ENCODE results near the gene ACOT11.
A peak's percentile ranks its signal among the peaks of the same experiment; 100 is the strongest.

ACOT11 gene

DNA sequence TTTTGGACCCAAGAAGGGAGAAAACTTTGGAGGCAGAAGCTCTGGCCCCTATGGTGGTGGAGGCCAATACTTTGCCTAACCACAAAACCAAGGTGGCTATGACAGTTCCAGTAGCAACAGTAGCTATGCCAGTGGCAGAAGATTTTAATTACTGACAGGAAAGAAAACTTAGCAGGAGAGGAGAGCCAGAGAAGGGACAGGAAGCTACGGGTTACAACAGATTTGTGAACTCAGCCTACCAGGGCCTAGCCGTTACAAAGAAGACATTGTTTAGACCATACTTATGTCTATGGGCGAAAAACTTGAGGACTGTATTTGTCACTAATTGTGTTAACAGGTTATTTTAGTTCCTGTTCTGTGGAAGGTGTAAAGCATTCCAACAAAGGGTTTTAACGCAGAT is 10.4 kb upstream of the ACOT11 start:
- DNase-seq (ENCODE audit: low spot score) = no peak

GRCh38 chr1:54538538-54538937 is 9.5 kb upstream of the ACOT11 start:
- DNase-seq (ENCODE audit: low spot score) = no peak

- no peak for DNase-seq (ENCODE audit: low spot score)
Observed at GRCh38 chr1:54540582-54541295, 7.3 kb upstream of the ACOT11 start.

GRCh38 chr1:54542120-54542961 is 5.7 kb upstream of the ACOT11 start:
- peak; percentile 74 for DNase-seq (ENCODE audit: low spot score)

DNA sequence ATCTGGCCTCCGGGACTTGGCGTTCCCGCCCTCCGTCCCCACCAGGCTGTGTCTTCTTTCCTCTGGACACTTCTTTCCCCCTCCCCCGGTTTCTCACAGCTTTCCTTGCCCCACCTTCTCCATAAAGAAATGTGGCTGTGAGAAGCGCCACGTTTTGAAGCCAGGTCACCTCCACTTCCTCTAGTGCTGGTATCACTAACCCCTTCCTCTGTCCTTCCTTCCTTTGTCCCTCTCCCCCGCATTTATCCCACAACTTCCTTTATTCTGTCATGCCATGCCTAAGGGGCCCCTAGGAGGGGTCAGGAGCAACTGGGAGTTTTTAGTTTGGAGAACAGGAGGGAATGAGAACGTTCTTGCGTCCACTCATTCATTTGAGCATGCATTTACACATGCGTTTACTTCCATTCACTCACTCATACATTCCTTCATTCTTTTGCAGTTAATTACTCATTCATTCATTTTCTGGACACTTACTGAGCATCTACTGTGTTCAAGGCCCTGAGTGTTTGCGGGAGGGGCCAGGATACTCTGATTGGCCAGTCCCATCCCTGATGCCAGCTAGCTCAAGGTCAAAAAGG is 5.0 kb upstream of the ACOT11 start:
- no peak for DNase-seq (ENCODE audit: low spot score)

DNA sequence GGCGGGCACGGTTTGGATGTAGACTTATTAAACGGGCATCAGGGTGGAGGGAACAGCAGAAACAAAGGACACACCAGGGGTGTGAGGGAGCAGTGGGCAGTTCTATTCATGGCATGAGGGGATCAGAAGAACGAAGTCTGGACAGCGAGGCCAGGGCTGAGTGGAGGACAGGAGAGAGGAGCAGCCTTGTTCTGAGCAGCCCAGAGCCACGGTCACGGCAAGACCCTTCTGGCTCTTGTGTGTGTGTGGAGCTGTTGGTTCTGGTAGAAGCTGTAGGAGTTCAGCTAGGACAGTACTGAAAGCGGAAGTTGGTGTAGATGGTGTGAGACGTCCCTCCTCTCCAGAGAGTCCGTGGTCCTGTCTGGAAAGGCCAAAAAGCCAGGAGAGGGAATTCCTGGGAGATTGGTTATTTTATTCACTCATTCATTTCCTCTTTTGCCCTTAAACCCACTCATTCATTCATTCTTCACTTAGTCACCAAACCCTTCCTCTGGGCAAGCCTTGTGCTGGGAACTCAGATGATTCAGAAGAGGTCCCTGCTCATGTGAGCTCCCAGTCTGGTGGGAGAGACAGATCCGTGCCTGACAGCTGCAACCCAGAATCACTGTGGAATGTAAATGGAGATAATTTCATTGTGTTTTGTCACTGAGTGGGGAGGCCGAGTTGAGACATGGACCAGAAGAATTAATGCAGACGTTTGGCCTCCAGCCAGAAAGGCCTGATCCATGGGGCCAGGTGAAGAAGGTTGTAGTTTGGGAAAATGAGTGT is 4.1 kb upstream of the ACOT11 start:
- DNase-seq (ENCODE audit: low spot score) = no peak

DNA sequence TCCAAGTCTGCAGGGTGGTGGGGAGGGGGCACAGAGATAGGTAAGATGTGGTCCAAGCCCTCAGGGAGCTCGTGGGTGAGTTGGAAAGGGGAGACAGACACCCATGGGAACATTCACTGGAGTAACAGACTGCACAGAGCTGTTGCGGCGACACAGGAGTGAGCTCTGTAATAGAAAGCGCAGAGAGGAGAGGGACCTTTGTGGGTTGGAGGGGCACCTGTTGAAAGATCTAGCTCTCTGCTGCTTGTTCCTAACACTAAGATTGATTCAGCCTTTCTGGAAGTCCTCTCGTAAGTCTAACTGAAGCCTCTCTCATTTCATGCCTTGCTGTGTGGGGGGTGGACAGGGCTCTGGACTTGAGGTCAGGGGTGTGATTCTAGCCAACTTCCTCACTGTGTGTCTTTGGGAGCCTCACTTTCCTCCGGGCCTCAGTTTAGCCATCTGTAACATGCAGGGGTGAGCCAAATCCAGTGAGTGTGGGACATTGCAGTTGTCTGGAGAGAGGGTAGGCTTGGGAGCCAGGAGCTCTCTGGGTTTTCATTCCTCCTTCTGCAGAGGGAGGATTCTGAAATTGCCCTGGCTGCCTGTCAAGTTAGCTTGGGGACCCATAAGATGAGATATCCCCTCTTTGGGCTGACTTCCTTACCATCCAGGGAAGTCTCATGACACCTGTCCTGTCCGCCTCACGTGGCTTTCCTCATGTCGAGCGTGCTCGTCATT is 2.0 kb upstream of the ACOT11 start:
- DNase-seq (ENCODE audit: low spot score) = no peak

DNA sequence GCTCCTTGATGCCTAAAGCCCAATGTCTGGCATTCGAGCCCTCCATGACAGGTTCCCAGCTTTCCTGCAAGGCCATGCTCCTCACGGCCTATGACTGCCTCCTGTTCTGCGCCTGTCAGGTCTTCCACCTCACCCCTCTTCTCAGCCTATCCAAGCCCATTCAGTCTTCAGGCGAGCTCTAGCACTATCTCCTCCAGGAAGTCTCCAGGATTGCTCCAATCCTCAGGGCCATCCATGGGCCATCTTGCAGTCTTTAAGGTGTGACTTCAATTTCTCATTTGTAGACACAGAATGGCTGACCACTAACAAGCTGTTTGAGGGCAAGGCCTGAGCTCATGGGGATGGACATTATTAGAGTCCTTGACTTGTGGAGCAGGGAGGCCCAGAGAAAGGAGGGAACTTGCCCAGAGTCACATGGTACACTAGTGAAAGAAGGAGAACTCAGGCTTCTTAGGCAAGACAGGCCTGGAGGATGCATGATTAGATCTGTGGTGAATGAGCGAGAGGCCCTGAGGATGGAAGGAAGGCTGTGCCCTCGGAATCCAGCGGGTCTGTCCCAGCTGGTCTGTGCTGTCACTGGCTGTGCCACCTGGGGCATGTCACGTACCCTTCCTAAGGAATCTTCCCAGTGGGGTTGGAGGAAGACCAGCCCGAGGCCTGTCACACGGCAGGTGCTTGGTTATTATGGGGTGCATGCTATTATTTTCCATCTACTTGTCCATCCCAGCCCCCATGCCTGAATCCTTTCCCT is 1.2 kb upstream of the ACOT11 start:
- no peak for DNase-seq (ENCODE audit: low spot score)

- no peak for DNase-seq (ENCODE audit: low spot score)
Observed at GRCh38 chr1:54548389-54549044, 489 bp downstream of the ACOT11 start.

DNA sequence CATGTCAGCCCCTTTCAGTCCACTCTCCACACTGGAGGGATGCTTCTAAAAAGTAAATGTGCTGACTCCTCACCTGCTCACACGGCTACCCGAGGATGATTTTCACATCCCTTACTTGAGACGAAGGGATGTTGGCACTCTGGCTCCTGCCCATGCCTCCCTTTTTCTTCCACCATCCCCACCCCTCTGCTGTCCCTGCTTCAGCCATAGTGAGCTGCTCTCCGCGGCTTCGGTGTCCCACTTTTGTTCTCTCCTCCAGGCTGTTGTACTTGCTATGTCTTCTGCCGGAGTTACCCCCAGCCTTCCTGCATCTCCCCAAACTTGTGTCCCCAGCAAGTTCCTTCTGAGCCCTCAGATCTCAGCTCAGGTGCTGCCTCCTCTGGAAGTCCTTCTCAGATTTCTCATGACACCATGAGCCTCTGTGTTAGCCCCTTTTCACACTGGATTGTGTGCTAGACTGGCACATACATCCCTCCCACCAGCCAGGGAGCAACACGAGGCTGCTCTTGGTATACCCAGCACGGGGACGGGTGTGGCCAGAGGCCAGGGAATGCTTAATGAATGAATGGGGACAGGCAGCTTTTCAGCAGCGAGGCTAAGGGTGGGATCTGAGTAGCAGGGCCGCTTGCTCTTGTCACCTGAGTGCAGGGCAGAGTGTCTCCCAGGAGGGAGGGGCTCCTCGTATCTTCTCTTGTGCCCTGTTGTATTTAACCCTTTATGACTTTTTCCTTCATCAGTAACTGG is 1.3 kb downstream of the ACOT11 start:
- no peak for DNase-seq (ENCODE audit: low spot score)

DNA sequence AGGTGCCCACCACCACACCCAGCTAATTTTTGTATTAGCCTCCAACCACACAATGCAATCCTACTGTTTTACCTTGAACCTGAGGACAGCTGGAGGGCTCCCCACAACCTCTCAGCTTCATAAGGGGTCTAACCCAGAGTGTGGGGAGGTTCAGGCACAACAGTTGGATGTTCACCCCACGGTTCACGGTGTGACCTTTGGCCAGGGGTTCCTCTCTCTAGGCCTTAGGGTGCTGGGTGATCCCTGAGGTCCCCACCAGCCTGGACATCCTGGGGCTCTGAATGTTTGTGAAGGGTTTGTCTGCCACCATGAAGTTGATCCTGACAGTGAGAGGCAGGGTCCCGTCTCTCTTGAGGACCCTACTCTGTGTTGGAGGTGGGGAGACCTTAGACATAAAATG is 3.9 kb downstream of the ACOT11 start:
- DNase-seq (ENCODE audit: low spot score) = no peak

DNA sequence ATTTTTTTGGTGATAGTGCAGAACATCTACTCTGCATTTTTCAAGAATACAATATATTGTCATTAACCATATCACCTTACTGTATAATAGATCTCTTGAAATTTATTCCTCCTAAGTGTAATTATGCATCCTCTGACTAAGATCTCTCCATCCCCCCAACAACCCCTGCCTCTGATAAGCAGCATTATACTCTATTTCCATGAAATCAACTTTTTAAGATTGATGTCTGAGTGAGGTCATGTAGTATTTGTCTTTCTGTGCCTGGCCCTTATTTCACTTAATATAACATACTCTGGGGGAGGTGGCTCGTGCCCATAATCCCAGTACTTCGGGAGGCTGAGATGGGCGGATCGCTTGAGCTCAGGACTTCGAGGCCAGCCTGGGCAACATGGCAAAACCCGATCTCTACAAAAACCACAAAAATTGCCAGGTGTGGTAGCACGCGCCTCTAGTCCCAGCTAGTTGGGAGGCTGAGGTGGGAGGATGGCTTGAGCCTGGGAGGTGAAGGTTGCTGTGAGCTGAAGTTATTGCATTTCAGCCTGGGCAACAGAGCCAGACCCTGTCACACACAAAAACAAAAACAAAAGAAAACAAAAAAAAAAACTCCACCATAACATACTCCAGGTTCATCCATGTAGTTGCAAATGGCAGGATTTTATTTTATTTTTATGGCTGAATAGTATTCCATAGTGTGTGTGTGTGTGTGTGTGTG is 5.7 kb downstream of the ACOT11 start:
- DNase-seq (ENCODE audit: low spot score) = no peak

- no peak for DNase-seq (ENCODE audit: low spot score)
Observed at GRCh38 chr1:54556110-54556509, 8.1 kb downstream of the ACOT11 start.

DNA sequence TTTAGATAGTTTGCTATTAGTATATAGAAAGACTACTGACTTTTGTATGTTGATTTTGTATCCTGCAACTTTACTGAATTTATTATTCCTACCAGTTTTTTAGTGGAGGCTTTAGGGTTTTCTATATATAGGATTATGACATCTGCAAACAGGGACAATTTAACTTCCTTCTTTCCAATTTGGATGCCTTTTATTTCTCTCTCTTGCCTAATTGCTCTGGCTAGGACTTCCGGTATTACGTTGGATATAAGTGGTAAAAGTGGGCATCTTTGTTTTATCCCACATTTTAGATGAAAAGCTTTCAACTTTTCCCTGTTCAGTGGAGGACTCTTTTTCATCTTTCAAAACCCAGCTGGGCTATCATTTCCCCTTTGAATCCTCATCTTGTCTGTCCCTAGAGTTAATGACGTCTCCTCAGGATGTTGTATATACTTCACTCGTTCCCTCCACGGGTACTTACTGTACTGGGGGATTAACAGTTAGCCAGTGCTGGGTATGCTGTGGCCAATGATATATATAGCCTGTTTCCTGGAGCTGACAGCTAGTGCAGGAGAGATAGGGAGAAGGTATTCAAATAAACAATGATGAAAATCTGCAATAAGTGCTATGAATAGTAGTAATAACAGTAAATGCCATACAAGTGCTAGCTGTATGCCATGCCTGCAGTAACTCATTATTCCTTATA is 9.8 kb downstream of the ACOT11 start:
- DNase-seq (ENCODE audit: low spot score) = no peak

GRCh38 chr1:54558434-54559030 is 10.5 kb downstream of the ACOT11 start:
- DNase-seq (ENCODE audit: low spot score) = no peak

- no peak for DNase-seq (ENCODE audit: low spot score)
Observed at GRCh38 chr1:54559111-54559548, 11.1 kb downstream of the ACOT11 start.

DNA sequence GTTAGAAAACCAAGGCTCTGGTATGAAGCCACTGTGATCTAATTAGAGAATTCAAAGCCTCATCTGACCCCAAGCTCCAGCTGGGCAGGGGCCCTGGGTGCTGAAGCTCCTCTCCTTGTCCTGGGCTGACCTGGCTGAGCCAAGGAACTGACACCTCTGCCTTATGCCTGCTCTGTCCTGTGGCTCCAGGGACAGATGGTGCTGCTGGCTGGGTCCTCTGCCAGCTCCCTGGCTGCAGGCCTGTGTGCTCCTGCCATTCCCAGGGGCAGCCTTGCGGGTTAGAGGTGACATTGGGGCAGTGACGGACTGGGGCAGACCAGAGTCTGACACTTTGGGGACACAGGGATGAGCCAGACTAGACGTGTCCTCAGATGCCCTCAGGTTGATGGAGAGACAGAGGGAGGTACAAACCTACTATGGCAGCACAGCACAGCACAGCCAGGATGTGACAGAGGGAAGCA is 11.8 kb downstream of the ACOT11 start:
- no peak for DNase-seq (ENCODE audit: low spot score)
